HEK293 (cell line): Measurements from ENCODE around the gene ZFP36.
A peak's percentile ranks its signal among the peaks of the same experiment; 100 is the strongest.

Experiments used
- GLIS2 ChIP-seq: fragments of 450-650 bp; formaldehyde crosslinking; IDR thresholded peaks from 2 replicates; pipeline ENCODE4 v1.5.1; 2016; ENCODE audit warnings: missing biosample characterization, missing genetic modification characterization
- HOXA7 ChIP-seq: sonication (generic); formaldehyde crosslinking; IDR thresholded peaks from 2 replicates; pipeline ENCODE4 v1.8.1; 2022; ENCODE audit warnings: missing genetic modification reagents, borderline replicate concordance
- KLF1 ChIP-seq: fragments of 450-650 bp; formaldehyde crosslinking; IDR thresholded peaks from 2 replicates; pipeline ENCODE4 v1.5.1; 2016; ENCODE audit warnings: missing biosample characterization, missing genetic modification characterization
- KLF8 ChIP-seq: fragments of 450-650 bp; formaldehyde crosslinking; IDR thresholded peaks from 2 replicates; pipeline ENCODE4 v1.5.1; 2016; ENCODE audit warnings: missing biosample characterization, missing genetic modification characterization
- MEIS1 ChIP-seq: sonication (generic); formaldehyde crosslinking; IDR thresholded peaks from 2 replicates; pipeline ENCODE4 v1.8.1; 2022; ENCODE audit warnings: missing genetic modification reagents, mild to moderate bottlenecking, borderline replicate concordance
- TRIM28 ChIP-seq: IDR thresholded peaks from 2 replicates; pipeline ENCODE4 v1.6.1; 2011; ENCODE audit warnings: low read length, control low read depth, borderline replicate concordance
- YY1 ChIP-seq: fragments of 450-650 bp; formaldehyde crosslinking; IDR thresholded peaks from 2 replicates; pipeline ENCODE4 v1.5.1; 2018; ENCODE audit warnings: missing biosample characterization, missing genetic modification characterization
- ZBTB11 ChIP-seq: fragments of 450-650 bp; formaldehyde crosslinking; conservative IDR thresholded peaks from 2 replicates; pipeline ENCODE4 v1.5.1; 2016; ENCODE audit warnings: low read depth, missing biosample characterization, missing genetic modification characterization
- ZBTB20 ChIP-seq: fragments of 450-650 bp; formaldehyde crosslinking; IDR thresholded peaks from 2 replicates; pipeline ENCODE4 v1.5.1; 2016; ENCODE audit warnings: missing biosample characterization, missing genetic modification characterization
- ZFP69B ChIP-seq: fragments of 450-650 bp; formaldehyde crosslinking; IDR thresholded peaks from 2 replicates; pipeline ENCODE4 v1.5.1; 2016; ENCODE audit warnings: missing biosample characterization, missing genetic modification characterization
- ZNF10 ChIP-seq: fragments of 450-650 bp; formaldehyde crosslinking; IDR thresholded peaks from 2 replicates; pipeline ENCODE4 v1.5.1; 2017; ENCODE audit warnings: missing biosample characterization, missing genetic modification characterization
- ZNF132 ChIP-seq: fragments of 450-650 bp; formaldehyde crosslinking; IDR thresholded peaks from 2 replicates; pipeline ENCODE4 v1.5.1; 2017; ENCODE audit warnings: missing biosample characterization, missing genetic modification characterization, borderline replicate concordance
- ZNF146 ChIP-seq: fragments of 450-650 bp; formaldehyde crosslinking; IDR thresholded peaks from 2 replicates; pipeline ENCODE4 v1.5.1; 2016; ENCODE audit warnings: missing biosample characterization, missing genetic modification characterization
- ZNF175 ChIP-seq: fragments of 450-650 bp; formaldehyde crosslinking; IDR thresholded peaks from 2 replicates; pipeline ENCODE4 v1.5.1; 2016; ENCODE audit warnings: missing biosample characterization, missing genetic modification characterization
- ZNF202 ChIP-seq: fragments of 450-650 bp; formaldehyde crosslinking; IDR thresholded peaks from 2 replicates; pipeline ENCODE4 v1.5.1; 2016; ENCODE audit warnings: missing biosample characterization, missing genetic modification characterization, borderline replicate concordance
- ZNF324 ChIP-seq: fragments of 450-650 bp; formaldehyde crosslinking; IDR thresholded peaks from 2 replicates; pipeline ENCODE4 v1.5.1; 2016; ENCODE audit warnings: missing biosample characterization, missing genetic modification characterization
- ZNF341 ChIP-seq: fragments of 450-650 bp; formaldehyde crosslinking; IDR thresholded peaks from 2 replicates; pipeline ENCODE4; 2016; ENCODE audit warnings: low read depth, missing biosample characterization, missing genetic modification characterization
- ZNF354C ChIP-seq: fragments of 450-650 bp; formaldehyde crosslinking; IDR thresholded peaks from 2 replicates; pipeline ENCODE4 v1.5.1; 2016; ENCODE audit warnings: missing biosample characterization, missing genetic modification characterization, low read depth, borderline replicate concordance
- ZNF362 ChIP-seq: fragments of 450-650 bp; formaldehyde crosslinking; IDR thresholded peaks from 2 replicates; pipeline ENCODE4 v1.5.1; 2016; ENCODE audit warnings: missing biosample characterization, missing genetic modification characterization
- ZNF366 ChIP-seq: fragments of 450-650 bp; formaldehyde crosslinking; conservative IDR thresholded peaks from 2 replicates; pipeline ENCODE4 v1.5.1; 2016; ENCODE audit warnings: missing biosample characterization, missing genetic modification characterization
- ZNF423 ChIP-seq: fragments of 450-650 bp; formaldehyde crosslinking; IDR thresholded peaks from 2 replicates; pipeline ENCODE4 v1.5.1; 2016; ENCODE audit warnings: missing biosample characterization, missing genetic modification characterization
- ZNF501 ChIP-seq: fragments of 450-650 bp; formaldehyde crosslinking; IDR thresholded peaks from 2 replicates; pipeline ENCODE4 v1.5.1; 2016; ENCODE audit warnings: missing biosample characterization, missing genetic modification characterization
- ZNF521 ChIP-seq: fragments of 450-650 bp; formaldehyde crosslinking; IDR thresholded peaks from 2 replicates; pipeline ENCODE4 v1.5.1; 2017; ENCODE audit warnings: missing biosample characterization, mild to moderate bottlenecking, missing genetic modification characterization
- ZNF529 ChIP-seq: fragments of 450-650 bp; formaldehyde crosslinking; IDR thresholded peaks from 2 replicates; pipeline ENCODE4 v1.5.1; 2017; ENCODE audit warnings: missing genetic modification characterization, missing biosample characterization; ENCODE audit not compliant: insufficient replicate concordance
- ZNF560 ChIP-seq: fragments of 450-650 bp; formaldehyde crosslinking; IDR thresholded peaks from 2 replicates; pipeline ENCODE4 v1.5.1; 2017; ENCODE audit warnings: missing biosample characterization, missing genetic modification characterization, borderline replicate concordance
- ZNF561 ChIP-seq: fragments of 450-650 bp; IDR thresholded peaks from 2 replicates; pipeline ENCODE4 v1.5.1; 2018; ENCODE audit warnings: missing biosample characterization, missing genetic modification characterization, borderline replicate concordance
- ZNF645 ChIP-seq: fragments of 450-650 bp; formaldehyde crosslinking; IDR thresholded peaks from 2 replicates; pipeline ENCODE4; 2016; ENCODE audit warnings: missing biosample characterization, missing genetic modification characterization
- ZNF792 ChIP-seq: fragments of 450-650 bp; formaldehyde crosslinking; IDR thresholded peaks from 2 replicates; pipeline ENCODE4 v1.5.1; 2016; ENCODE audit warnings: missing biosample characterization, missing genetic modification characterization
- ZNF830 ChIP-seq: fragments of 450-650 bp; IDR thresholded peaks from 2 replicates; pipeline ENCODE4 v1.5.0; 2018; ENCODE audit warnings: missing biosample characterization, missing genetic modification characterization, low read depth, mild to moderate bottlenecking, moderate library complexity
- TF ChIP-seq, protein P1 (sequence below): fragments of 450-650 bp; formaldehyde crosslinking; IDR thresholded peaks from 2 replicates; pipeline ENCODE4 v1.5.1; 2016; ENCODE audit warnings: missing biosample characterization, missing genetic modification characterization
- TF ChIP-seq, protein P2 (sequence below): fragments of 450-650 bp; formaldehyde crosslinking; IDR thresholded peaks from 2 replicates; pipeline ENCODE4 v1.5.1; 2017; ENCODE audit warnings: missing biosample characterization, missing genetic modification characterization

Gene ZFP36

GRCh38 chr19:39409208-39410016 lies 2.8 kb downstream of the ZFP36 start (continued):
- peak; percentile 91 for TF ChIP-seq ZBTB11 (tag by site-specific recombination)
- no peak for TF ChIP-seq YY1 (tag by site-specific recombination)
- no peak for TF ChIP-seq ZNF645 (tag by site-specific recombination)
- TF ChIP-seq ZNF521 (tag by site-specific recombination), result no peak
- TF ChIP-seq ZNF324 (tag by site-specific recombination), result peak; percentile 86; the same call in 1 of the 2 replicates
- TF ChIP-seq ZNF202 (tag by site-specific recombination), result no peak
- peak; percentile 62; the same call in 1 of the 2 replicates for TF ChIP-seq ZNF366 (tag by site-specific recombination)
- TF ChIP-seq TRIM28, result no peak
- TF ChIP-seq, protein P1, sequence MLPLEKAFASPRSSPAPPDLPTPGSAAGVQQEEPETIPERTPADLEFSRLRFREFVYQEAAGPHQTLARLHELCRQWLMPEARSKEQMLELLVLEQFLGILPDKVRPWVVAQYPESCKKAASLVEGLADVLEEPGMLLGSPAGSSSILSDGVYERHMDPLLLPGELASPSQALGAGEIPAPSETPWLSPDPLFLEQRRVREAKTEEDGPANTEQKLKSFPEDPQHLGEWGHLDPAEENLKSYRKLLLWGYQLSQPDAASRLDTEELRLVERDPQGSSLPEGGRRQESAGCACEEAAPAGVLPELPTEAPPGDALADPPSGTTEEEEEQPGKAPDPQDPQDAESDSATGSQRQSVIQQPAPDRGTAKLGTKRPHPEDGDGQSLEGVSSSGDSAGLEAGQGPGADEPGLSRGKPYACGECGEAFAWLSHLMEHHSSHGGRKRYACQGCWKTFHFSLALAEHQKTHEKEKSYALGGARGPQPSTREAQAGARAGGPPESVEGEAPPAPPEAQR, result no peak
- TF ChIP-seq ZNF132 (tag by site-specific recombination), result no peak
- TF ChIP-seq ZFP69B (tag by site-specific recombination), result peak; percentile 73
- TF ChIP-seq KLF1, result peak; percentile 91
- TF ChIP-seq ZBTB20 (tag by site-specific recombination), result no peak
- TF ChIP-seq, protein P2, sequence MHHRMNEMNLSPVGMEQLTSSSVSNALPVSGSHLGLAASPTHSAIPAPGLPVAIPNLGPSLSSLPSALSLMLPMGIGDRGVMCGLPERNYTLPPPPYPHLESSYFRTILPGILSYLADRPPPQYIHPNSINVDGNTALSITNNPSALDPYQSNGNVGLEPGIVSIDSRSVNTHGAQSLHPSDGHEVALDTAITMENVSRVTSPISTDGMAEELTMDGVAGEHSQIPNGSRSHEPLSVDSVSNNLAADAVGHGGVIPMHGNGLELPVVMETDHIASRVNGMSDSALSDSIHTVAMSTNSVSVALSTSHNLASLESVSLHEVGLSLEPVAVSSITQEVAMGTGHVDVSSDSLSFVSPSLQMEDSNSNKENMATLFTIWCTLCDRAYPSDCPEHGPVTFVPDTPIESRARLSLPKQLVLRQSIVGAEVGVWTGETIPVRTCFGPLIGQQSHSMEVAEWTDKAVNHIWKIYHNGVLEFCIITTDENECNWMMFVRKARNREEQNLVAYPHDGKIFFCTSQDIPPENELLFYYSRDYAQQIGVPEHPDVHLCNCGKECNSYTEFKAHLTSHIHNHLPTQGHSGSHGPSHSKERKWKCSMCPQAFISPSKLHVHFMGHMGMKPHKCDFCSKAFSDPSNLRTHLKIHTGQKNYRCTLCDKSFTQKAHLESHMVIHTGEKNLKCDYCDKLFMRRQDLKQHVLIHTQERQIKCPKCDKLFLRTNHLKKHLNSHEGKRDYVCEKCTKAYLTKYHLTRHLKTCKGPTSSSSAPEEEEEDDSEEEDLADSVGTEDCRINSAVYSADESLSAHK (tag by site-specific recombination), result peak; percentile 69; the same call in 1 of the 2 replicates
- peak; percentile 58 for TF ChIP-seq ZNF501 (tag by site-specific recombination)
- no peak for TF ChIP-seq GLIS2
- TF ChIP-seq ZNF561, result peak; percentile 77; the same call in 1 of the 2 replicates
- no peak for TF ChIP-seq MEIS1 (CRISPR knock-in tag)
- no peak for TF ChIP-seq ZNF175 (tag by site-specific recombination)
- TF ChIP-seq ZNF792 (tag by site-specific recombination), result no peak
- no peak for TF ChIP-seq ZNF354C (tag by site-specific recombination)
- peak; percentile 44 for TF ChIP-seq ZNF341 (tag by site-specific recombination)
- peak; percentile 97 for TF ChIP-seq KLF8
- no peak for TF ChIP-seq ZNF529 (tag by site-specific recombination)
- no peak for TF ChIP-seq ZNF362 (tag by site-specific recombination)
- TF ChIP-seq ZNF830 (tag by site-specific recombination), result no peak
- TF ChIP-seq ZNF423, result peak; percentile 23
- no peak for TF ChIP-seq ZNF146 (tag by site-specific recombination)
- no peak for TF ChIP-seq ZNF560 (tag by site-specific recombination)
- TF ChIP-seq HOXA7 (CRISPR knock-in tag), result no peak
- no peak; the same call in 1 of the 2 replicates for TF ChIP-seq ZNF10 (tag by site-specific recombination)
